Measurements from ENCODE around the gene ARRB1. TPM values are rescaled to one million over a fixed set of nuclear protein-coding genes. Genes with fewer than 3 reads are reported as not detected.

Gene ARRB1
- total RNA-seq, 1 donor from 2014 or later: 38.0 TPM

DNA sequence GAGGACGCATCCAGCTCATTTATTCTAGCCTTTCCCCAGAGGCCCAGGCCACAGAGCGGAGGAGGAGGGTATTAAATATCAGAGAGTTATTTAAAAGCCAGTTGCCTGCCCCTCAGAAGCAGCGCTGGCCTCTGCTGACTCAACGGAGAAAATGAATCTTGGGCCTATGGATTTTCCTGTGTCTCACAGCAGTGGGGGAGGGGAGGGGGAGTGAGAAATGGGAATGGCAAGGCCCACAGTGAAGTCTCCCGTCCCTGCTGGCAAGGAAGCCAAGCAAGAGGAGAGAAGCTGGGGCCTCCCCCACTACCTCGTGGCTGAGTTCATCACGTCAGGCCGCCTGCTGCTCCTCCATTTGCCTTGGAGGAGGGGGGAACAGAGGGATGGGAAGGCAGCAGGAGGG is 115.4 kb downstream of the ARRB1 start:
- Mint-ChIP-seq H3K36me3 (ENCODE audit: unreplicated experiment) (peaks cover 12% of the 10 kb centered on the region), H3K4me1 (ENCODE audit: low read depth, unreplicated experiment) (peaks cover 29% of the 10 kb centered on the region), H3K27ac (ENCODE audit: unreplicated experiment) (peak overlapping the region; percentile 93), H3K4me3 (ENCODE audit: unreplicated experiment) (peak overlapping the region; percentile 70), H3K27me3 (ENCODE audit: unreplicated experiment) (peaks cover 15% of the 10 kb centered on the region), H3K9me3 (ENCODE audit: unreplicated experiment) (peaks cover 7% of the 10 kb centered on the region)
- peak; percentile 65 for DNase-seq
- TF ChIP-seq, protein P1, sequence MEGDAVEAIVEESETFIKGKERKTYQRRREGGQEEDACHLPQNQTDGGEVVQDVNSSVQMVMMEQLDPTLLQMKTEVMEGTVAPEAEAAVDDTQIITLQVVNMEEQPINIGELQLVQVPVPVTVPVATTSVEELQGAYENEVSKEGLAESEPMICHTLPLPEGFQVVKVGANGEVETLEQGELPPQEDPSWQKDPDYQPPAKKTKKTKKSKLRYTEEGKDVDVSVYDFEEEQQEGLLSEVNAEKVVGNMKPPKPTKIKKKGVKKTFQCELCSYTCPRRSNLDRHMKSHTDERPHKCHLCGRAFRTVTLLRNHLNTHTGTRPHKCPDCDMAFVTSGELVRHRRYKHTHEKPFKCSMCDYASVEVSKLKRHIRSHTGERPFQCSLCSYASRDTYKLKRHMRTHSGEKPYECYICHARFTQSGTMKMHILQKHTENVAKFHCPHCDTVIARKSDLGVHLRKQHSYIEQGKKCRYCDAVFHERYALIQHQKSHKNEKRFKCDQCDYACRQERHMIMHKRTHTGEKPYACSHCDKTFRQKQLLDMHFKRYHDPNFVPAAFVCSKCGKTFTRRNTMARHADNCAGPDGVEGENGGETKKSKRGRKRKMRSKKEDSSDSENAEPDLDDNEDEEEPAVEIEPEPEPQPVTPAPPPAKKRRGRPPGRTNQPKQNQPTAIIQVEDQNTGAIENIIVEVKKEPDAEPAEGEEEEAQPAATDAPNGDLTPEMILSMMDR (IDR thresholded peaks at IDR 0.05; ENCODE audit: partially characterized antibody, unreplicated experiment): no peak

DNA sequence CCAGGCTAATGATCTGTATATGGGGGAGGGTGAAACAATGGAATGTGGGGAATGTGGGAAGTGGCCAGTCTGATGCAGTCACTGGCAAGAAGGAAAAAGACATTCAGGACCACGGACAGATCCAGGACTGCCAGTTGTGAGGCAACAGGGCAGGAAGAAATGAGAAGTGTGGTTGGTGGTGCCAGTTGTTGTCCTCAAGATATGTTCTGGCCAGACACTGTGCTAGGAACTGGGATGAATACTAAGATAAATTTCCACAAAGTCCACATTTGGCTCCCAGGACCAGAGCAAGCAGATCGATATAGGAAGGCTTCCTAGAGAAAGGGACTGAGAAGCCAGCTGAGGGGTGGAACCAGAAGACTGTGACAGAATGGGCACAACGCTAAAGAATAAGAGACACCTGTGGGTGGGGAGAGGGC is 117.7 kb downstream of the ARRB1 start:
- H3K4me3 Mint-ChIP-seq (ENCODE audit: unreplicated experiment): no peak overlapping the region
- no peak for DNase-seq
- TF ChIP-seq, protein P1 (IDR thresholded peaks at IDR 0.05; ENCODE audit: partially characterized antibody, unreplicated experiment): no peak
- peaks cover 12% of the 10 kb centered on the region for H3K27me3 Mint-ChIP-seq (ENCODE audit: unreplicated experiment)
- H3K27ac Mint-ChIP-seq (ENCODE audit: unreplicated experiment): peak overlapping the region; percentile 28
- H3K9me3 Mint-ChIP-seq (ENCODE audit: unreplicated experiment): peaks cover 4% of the 10 kb centered on the region
- H3K4me1 Mint-ChIP-seq (ENCODE audit: low read depth, unreplicated experiment): peaks cover 35% of the 10 kb centered on the region
- peaks cover 12% of the 10 kb centered on the region for H3K36me3 Mint-ChIP-seq (ENCODE audit: unreplicated experiment)

DNA sequence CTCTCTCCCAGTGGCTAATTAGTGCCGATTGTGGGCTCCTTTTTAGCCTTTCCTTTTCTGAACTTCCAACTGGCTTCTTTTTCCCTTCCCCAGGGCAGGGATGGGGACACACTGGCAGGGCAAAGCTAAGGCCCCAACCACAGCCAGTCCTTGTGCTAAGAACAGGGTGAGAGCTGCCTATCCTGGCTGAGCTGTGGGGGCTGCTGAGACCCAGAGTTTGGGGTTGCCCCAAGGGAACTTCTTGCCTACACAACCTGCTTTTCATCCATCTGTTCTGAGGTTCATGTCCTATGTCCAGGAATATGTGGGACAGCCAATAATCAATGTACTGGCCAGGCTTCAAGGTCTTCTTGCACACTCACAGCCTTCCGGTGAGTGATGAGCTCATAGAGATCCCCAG is 120.8 kb downstream of the ARRB1 start:
- peaks cover 4% of the 10 kb centered on the region for H3K27me3 Mint-ChIP-seq (ENCODE audit: unreplicated experiment)
- no peak overlapping the region for H3K27ac Mint-ChIP-seq (ENCODE audit: unreplicated experiment)
- H3K9me3 Mint-ChIP-seq (ENCODE audit: unreplicated experiment): peaks cover 4% of the 10 kb centered on the region
- DNase-seq: no peak
- peaks cover 17% of the 10 kb centered on the region for H3K4me1 Mint-ChIP-seq (ENCODE audit: low read depth, unreplicated experiment)
- no peak overlapping the region for H3K4me3 Mint-ChIP-seq (ENCODE audit: unreplicated experiment)
- TF ChIP-seq, protein P1 (IDR thresholded peaks at IDR 0.05; ENCODE audit: partially characterized antibody, unreplicated experiment): no peak
- H3K36me3 Mint-ChIP-seq (ENCODE audit: unreplicated experiment): peaks cover 12% of the 10 kb centered on the region

DNA sequence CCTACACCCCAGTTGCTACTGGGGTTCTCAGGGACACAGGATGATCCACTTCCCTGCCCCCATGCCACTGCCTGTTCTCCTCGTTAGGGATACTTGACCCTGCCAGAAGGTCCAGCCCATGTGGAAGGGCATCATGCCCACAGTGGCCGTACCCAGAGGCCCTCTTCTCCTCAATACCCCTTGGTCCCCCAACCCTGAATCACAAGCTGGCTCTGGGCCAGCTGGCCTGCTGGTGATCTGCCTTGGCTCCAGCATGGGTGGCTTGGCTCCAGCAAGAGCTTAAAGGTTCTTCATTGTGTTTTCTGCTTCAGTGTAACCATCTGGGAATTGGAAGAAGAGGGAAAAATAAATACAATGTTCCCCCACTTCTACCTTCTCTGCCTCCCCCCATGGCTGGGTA is 122.0 kb downstream of the ARRB1 start:
- TF ChIP-seq, protein P1 (IDR thresholded peaks at IDR 0.05; ENCODE audit: partially characterized antibody, unreplicated experiment): no peak
- H3K36me3 Mint-ChIP-seq (ENCODE audit: unreplicated experiment): peaks cover 11% of the 10 kb centered on the region
- H3K9me3 Mint-ChIP-seq (ENCODE audit: unreplicated experiment): peaks cover 4% of the 10 kb centered on the region
- no peak for DNase-seq
- no peak overlapping the region for H3K27ac Mint-ChIP-seq (ENCODE audit: unreplicated experiment)
- no peak overlapping the region for H3K4me3 Mint-ChIP-seq (ENCODE audit: unreplicated experiment)
- peaks cover 4% of the 10 kb centered on the region for H3K27me3 Mint-ChIP-seq (ENCODE audit: unreplicated experiment)
- H3K4me1 Mint-ChIP-seq (ENCODE audit: low read depth, unreplicated experiment): peaks cover 22% of the 10 kb centered on the region

DNA sequence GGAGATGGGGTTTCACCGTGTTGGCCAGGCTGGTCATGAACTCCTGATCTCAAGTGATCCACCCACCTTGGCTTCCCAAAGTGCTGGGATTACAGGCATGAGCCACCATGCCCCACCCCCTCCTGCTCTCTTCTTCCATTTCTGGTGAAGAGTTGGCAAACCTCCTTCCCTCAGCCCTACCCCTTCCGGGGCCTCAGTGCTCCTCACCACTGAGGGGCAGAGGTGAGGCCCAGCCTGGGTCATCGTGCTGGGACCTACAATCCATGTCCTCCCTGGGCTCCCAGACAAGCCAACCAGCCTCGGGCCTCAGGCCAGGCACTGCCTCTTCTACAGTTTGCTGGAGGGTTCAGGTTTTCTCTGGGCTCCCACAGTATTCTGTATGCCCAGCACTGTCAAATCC is 125.7 kb downstream of the ARRB1 start:
- no peaks in the 10 kb centered on the region for H3K36me3 Mint-ChIP-seq (ENCODE audit: unreplicated experiment)
- no peak overlapping the region for H3K27ac Mint-ChIP-seq (ENCODE audit: unreplicated experiment)
- no peak overlapping the region for H3K4me3 Mint-ChIP-seq (ENCODE audit: unreplicated experiment)
- peaks cover 16% of the 10 kb centered on the region for H3K4me1 Mint-ChIP-seq (ENCODE audit: low read depth, unreplicated experiment)
- TF ChIP-seq, protein P1 (IDR thresholded peaks at IDR 0.05; ENCODE audit: partially characterized antibody, unreplicated experiment): no peak
- no peak for DNase-seq
- H3K9me3 Mint-ChIP-seq (ENCODE audit: unreplicated experiment): no peaks in the 10 kb centered on the region
- peaks cover 5% of the 10 kb centered on the region for H3K27me3 Mint-ChIP-seq (ENCODE audit: unreplicated experiment)

Data from glutamatergic neuron (in vitro differentiated cells).